Measurements from ENCODE around the gene ZBTB7C.

DNA sequence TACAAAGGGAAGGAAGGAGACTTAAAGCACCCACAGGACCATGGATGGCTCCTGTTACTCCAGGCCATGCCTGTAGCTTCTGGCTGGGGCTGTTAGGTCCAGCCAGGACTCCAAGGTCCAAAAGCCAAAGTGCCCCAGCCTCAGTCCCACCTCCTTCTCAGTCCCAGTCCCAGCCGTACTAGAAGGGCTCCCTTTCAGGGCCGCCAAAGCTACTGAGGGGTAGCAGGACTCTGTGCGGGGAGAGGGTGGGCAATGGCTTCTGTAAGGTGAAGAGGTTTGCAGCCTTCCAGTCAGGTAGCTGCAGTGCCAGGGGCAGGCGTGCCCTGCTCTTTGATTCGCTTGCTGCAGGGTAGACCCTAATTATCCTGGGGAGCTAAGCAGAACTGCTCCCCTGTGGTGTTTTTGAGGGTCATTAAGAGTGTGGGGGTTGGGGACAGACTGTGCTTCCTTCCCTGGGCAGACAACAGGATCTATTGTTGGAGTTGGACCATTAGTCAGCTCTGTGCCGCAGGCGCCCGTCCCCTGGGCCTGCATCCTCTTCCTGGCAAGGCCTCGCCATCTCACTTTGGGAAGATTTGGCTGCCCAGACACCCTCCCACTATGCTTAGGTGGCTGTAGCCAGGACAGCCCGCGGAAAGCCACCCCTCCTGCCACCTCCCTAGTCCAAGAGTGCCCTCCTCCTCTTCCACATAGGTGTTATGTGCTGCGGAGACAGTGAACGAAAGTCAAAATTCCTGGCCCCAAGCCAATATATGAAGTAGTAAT is 118.8 kb downstream of the ZBTB7C start:
- TF ChIP-seq CTCF (IDR thresholded peaks at IDR 0.05): no peak
- TF ChIP-seq CHD2 (IDR thresholded peaks at IDR 0.05; ENCODE audit: low read length, partially characterized antibody): no peak
- TF ChIP-seq ELF1 (IDR thresholded peaks at IDR 0.05): no peak
- no peak for TF ChIP-seq RFX5 (IDR thresholded peaks at IDR 0.05; ENCODE audit: low read length)
- no peak for TF ChIP-seq EP300 (IDR thresholded peaks at IDR 0.05; ENCODE audit: borderline replicate concordance in 1 of 2, low read depth in 1 of 2, low read length in 1 of 2)
- TF ChIP-seq FOXJ3 (CRISPR knock-in tag; IDR thresholded peaks at IDR 0.05): no peak
- no peak for TF ChIP-seq POLR2AphosphoS5 (IDR thresholded peaks at IDR 0.05; ENCODE audit: low read depth, low read length)
- TF ChIP-seq MAX (IDR thresholded peaks at IDR 0.05; ENCODE audit: low read depth): no peak
- TF ChIP-seq TAF1 (IDR thresholded peaks at IDR 0.05; ENCODE audit: borderline replicate concordance, low read depth, low read length): no peak
- no peak for TF ChIP-seq JUND (IDR thresholded peaks at IDR 0.05)
- no peak for TF ChIP-seq REST (IDR thresholded peaks at IDR 0.05; ENCODE audit: low read depth, low read length)
- no peak for TF ChIP-seq FOXM1 (IDR thresholded peaks at IDR 0.05; ENCODE audit: low read depth)
- TF ChIP-seq IRF3 (IDR thresholded peaks at IDR 0.05; ENCODE audit: low read depth, low read length): no peak

All from SK-N-SH (cell line).